GM23248 (cell line): Measurements from ENCODE around the gene ANO2.

ENCODE experiments used
- EZH2 ChIP-seq: fragments of 200-600 bp; sonication (generic); IDR thresholded peaks from 2 replicates; pipeline ENCODE4 v1.6.1; 2018; ENCODE audit warnings: antibody characterized with exemption, mild to moderate bottlenecking; ENCODE audit not compliant: insufficient read depth, poor library complexity, severe bottlenecking
- EZH2phosphoT487 ChIP-seq: fragments of 200-600 bp; sonication (generic); IDR thresholded peaks from 2 replicates; pipeline ENCODE4 v1.6.1; 2018; ENCODE audit warnings: antibody characterized with exemption, moderate library complexity, mild to moderate bottlenecking, low read depth; ENCODE audit not compliant: insufficient read depth

- TF ChIP-seq EZH2, result no peak
- no peak for TF ChIP-seq EZH2phosphoT487
Observed at GRCh38 chr12:5622280-5622679, 322.8 kb downstream of the ANO2 start.
